ENCODE results near the gene LSM2.

LSM2 gene

DNA sequence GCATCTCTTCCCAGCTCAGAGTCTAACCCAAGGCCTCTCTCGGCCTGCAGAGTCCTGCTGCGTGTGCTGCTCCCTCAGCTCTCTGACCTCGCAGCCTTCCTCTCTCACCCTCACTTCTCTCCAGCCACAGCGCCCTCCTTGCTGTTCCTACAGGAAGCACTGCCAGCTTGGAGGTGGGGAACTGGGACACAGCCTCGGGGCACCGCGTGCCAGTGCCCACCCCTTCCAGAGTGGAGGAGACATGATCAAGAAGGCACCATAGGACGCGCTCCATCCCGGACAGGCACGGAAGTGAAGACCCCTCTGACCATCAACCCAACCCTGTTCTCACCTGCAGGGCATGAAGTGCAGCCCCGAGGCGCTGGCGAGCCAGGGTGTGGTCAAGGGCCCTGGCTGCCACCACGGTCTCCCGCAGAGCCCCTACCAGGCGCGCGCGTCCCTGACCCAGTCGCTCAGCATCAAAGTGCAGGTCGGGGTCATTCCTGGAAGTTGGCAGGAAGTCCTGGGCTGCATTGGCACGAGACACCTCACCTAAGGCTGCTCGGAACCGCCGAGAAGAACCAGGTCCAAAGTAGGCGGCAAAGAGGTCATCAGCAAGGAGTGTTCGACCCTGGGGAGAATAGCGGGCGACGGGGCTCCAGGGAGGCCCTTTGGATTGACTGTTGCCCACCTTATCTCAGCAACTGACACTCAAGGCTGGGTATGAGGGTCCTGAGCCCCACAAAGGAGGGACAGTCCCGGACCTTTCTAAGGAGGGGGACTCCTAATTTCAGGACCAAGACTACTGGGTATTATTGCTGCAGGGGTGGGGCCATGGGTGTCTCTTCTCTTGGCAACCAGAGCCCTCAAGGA lies 30.9 kb downstream of the LSM2 start:
- DNase-seq, result no peak

DNA sequence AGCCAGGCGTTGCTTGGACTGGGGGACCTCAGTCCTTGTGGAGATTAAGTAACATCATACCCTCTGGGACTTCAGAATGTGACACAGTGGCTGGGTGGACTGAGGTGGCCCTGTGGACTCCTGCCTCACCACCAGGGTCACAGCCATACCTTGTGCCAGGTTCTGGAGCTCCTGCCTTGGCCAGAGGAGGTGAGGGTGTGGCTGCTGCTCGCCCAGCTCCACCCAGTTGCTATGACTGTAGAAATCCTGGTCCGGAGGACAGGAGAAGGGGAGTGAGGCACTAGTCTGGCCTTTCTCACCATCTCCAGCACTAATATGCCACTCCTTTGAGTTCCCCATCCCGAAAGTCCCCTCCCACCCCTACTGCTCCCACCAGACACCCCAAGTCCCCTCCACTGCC lies 31.6 kb downstream of the LSM2 start:
- no peak for DNase-seq

DNA sequence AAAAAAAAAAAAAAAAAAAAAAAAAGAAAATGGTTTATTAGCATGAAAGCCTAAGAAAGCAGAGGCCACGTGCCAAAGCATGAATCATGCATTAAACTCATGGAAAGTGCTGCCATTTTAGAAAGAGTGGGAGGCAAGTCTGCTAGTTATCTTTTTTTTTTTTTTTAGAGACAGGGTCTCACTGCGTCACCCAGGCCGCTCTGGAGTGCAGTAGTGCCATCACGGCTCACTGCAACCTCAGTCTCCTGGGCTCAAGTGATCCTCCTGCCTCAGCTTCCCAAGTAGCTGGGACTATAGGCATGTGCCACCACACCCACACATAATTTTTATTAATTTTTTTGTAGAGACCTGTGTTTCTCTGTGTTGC lies 34.8 kb downstream of the LSM2 start:
- DNase-seq, result peak; percentile 33

DNA sequence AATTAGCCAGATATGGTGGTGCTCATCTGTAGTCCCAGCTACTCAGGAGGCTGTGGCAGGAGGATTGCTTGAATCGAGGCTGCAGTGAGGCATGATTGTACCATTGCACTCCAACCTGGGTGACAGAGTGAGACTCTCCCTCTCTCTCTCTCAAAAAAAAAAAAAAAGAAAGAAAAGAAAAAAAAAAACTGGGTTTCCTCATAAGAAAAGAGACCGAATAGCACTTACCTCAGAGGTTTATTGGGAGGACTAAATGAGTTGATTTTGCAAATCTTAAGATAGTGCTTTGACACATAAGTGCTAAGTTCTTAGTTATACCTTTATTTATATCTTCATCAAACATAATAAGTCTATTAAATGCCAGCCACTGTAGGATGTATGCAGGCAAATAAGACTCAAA lies 35.9 kb downstream of the LSM2 start:
- DNase-seq, result no peak

DNA sequence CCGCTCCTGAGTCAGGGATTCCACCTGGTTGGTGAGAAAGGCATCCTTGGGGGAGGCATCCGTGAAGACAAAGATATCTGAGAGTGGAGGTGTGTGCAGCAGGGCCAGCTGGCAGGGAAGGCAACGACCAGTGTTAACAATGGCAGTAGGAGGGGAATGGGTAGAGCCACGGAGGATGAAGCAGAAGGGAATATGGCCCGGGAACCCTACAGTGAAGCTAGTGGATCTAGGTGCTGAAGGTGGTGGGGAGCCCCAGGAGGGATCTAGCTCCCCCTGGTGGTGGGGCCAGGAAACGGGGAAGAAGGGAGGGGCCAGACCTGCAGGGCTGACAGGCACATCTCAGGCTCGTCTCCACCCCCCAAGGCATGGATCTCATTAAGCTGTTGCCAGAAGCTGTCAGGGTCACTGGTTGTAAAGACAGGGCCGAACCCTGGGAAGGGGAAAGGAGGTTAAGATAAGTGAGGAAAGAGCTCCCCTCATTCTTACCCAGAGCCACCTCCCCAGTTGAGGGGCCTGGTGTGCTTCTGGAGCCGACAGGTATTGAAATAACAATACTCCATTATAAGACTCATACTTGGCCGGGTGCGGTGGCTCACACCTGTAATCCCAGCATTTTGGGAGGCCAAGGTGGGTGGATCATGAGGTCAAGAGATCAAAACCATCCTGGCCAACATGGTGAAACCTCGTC lies 36.9 kb downstream of the LSM2 start:
- DNase-seq, result peak; percentile 65

DNA sequence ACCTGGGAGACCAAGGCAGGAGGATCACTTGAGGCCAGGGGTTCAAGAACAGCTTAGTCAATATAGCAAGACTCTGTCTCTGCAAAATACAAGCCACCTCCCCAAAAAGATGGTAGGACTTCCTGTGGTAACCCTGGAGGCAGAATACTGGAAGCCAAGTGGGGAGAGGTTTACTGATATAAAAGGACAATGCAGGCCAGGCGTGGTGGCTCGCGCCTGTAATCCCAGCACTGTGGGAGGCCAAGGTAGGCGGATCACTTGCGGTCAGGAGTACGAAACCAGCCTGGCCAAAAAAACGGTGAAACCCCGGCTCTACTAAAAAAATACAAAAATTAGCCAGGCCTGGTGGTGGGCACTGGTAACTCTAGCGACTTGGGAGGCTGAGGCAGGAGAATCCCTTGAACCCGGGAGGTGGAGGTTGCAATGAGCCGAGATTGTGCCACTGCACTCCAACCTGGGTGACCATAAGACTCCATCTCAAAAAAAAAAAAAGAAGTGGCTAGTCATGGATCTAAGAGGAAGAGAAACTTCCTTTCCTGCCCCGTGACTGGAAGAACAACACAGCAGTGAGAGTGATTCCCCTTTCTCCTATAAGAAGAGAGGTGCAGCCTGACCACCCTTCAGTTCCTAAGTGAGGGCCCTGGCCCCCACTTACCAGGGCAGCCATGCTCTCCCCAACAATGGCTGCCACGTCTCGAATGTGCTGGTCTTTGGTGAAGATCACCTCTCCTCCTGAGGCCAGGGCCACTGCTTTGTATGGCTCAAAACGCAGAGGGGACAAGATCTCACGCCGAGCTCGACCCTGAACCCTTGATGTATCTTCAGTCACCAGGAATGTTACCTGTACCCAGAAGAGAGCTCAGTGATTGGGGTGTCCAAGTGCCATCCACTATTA lies 38.2 kb downstream of the LSM2 start:
- DNase-seq, result no peak

DNA sequence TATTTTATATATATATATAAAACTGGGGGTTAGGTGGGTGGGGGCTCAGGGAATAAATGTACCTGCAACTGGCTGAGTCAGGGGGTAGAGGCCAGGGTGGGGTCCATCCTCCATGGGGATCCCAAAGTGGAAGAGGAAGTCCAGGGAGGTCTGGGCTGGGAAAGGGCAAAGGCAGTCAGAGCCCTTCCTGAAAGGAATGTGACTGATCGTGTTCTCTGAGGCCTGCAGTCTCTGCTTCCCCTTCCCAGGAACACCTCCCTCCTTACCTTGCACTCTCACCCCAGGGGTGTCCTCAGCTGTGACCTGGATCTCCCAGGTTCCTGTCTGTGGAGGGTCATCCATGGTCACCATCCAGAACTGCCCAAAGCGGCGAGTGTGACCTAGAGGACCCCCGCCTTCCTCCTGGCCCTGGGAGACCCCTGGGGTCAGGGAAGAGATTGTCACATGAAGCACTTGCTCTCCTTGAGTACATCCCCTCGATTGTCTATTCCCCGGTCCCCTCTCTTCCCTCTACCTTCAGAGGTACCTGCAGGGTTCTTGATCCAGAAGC lies 39.6 kb downstream of the LSM2 start:
- no peak for DNase-seq

DNA sequence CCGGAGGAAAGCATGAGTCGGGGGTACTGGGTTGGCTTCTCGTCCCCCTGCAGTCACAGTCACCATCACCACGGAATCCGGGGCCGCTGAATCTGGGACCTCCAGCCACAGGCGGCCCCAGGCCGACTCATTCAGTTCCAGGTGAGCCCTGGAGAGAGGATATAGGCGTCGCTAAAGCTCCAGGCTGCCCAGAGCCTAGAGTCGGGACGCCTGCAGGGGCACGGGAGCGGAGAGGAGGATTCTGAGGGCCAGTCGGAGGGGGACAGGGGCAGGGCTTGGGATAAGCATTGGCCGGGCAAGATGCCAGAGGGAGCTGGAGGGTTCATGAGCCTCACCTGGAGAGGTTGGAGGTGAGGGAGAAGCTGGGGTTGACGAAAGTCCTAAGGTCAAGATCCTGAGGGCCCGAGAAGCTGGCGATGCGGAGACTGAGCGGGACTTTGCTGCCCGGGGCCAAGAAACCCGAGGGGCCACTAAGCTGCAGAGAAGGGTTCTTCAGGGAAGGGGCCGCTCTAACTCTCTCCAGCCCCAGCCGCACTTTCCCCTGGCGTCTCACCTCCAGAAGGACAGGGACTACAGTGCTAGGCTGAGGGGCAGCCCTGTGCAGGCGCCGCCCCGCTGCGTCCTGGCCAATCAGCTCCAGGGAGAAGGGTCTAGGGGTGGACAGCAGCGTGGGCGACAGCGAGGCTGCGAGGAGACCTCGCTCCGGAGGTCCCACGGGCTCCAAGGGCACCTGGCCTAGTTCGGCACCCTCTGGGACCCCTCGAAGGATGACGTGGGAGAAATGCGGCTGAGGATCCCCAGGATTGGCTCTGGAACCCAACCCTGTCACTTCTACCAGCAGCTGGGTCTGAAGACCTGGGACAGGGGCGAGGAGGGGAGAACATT lies 40.6 kb downstream of the LSM2 start:
- DNase-seq, result no peak

DNA sequence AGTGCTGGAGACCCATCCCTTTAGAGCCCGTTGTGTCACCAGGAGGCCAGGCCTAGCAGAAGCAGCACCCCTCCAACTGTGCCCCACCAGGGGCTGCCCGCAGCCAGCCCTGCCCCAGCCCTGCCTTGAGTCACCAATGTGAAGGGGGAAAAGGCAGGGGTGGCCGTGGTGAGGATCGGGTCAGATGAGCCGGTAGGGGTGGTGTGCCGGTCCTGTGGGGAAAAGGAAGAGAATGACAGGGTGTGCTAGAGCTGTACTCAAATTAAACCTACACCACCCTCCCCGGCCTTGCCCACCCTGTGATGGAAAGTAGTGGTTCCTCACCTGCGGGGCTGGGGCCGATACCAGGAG lies 41.2 kb downstream of the LSM2 start:
- DNase-seq, result no peak

DNA sequence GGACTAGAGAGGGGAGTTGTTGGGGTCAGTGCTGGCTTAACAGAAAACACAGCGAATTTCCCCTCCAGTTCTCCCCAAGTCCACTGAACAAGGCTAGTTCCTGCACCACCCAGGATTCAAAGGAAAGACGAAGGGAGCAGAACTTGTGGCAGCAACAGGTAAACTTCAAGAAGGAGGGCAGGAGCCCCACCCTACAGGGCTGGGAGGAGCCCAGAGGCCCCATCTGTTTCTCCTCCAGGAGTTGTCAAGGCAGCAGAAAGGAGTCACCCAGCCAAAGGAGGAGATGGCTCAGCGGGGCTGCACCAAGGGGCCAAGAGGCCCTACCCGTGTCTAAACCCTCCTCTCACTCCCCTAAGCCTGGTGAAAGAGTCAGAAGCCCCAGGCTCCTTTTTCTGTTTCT lies 42.6 kb downstream of the LSM2 start:
- no peak for DNase-seq

DNA sequence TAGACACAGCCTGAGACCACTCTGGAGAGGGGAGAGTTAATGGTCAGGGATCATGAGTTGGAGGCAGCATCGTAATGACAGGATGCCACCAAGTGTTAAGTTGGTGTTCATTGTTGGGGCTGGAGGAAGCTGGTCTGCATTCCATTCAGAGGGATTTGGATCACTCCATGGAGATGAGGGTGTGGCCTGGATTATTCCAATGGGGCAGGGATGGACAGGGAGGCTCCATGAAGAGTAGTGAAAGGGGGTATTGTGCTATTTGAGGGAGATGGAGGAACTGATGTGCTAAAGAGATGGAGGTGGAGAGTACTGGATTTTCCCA lies 43.2 kb downstream of the LSM2 start:
- peak; percentile 62 for DNase-seq

DNA sequence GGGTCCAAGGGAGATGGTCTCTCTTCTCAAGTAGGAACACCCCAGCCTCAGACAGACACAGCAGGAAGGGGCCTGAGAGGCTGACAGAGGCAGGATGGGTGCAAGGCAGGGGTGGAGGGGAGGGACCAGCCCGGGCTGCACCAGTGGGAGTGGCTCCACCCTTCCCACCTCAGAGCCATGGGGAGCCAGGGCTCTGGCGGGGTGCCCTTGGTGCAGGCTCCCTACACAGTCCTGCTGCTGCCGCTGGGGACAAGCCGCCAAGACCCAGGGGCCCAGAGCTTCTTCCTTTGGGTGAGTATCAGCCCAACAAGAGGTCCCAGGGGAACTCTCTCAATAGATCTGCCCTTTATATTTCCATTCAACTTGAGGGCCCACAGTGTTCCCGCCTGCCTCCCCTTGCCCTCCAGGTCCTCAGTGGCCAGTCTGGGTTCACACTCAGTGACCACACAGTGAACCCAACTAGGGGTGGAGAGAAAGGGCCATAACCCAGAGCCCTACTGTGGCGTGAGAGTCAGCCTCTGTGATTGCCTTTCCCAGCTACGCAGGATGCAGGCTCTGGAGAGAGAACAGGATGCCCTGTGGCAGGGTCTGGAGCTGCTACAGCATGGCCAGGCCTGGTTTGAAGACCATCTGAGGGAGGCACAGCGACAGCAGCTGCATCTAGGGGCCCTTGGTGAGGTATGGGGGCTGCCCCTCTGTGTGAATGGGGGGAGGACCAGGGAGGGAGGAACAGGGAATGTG lies 43.7 kb downstream of the LSM2 start:
- DNase-seq, result no peak

DNA sequence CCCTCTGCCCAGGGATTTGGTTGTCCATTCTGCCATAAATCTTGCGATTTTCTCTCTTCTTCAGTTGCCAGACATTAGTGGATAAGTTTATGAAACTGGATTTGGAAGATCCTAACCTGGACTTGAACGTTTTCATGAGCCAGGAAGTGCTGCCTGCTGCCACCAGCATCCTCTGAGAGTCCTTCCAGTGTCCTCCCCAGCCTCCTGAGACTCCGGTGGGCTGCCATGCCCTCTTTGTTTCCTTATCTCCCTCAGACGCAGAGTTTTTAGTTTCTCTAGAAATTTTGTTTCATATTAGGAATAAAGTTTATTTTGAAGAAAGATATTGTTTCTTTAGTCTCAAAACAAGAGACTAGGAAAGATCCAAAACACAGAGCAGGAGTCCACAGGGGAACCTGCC lies 44.4 kb downstream of the LSM2 start, which contains the start of gene SAPCD1:
SAPCD1 (plus strand) TSS at position 301 of the 400 bp plus-strand sequence. CDS start 399 bp downstream, outside the sequence.
- DNase-seq, result no peak

DNA sequence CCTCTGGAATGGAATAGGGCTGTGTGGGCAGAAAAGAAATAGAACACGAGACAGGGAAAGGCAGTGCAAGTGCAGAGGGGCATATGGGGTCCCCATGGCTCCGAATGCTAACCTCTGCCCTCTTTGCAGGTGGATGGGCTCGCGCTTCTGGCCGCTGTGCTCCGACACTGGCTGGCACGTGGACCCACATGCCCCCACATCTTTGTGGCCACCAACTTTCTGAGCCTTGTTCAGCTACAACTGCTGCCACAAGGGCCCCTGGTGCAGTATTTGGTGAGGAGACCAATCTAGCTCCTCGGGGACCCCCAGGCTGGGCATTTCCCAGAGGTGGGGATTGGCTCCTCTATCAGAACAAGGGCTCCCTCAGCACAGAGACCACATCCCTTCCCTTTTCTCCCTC lies 45.4 kb downstream of the LSM2 start:
- no peak for DNase-seq

DNA sequence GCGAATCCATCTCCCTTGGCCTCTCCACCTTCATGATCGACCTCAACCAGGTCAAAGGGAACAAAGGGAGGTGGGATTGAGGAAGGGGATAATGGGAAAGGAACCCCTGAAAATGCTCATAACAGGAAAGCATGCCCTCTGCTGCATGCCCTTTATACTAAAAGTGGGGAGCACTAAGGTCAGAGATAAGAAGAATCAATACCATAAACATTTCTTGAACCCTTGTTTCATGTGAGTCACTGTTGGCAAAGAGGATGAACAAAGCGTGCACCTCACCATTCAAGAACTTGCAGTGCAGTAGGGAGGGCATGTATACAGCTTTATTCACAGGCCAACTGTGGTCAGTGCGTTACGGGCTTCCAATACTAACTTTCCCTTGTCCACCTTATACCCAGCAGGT lies 46.0 kb downstream of the LSM2 start:
- no peak for DNase-seq

DNA sequence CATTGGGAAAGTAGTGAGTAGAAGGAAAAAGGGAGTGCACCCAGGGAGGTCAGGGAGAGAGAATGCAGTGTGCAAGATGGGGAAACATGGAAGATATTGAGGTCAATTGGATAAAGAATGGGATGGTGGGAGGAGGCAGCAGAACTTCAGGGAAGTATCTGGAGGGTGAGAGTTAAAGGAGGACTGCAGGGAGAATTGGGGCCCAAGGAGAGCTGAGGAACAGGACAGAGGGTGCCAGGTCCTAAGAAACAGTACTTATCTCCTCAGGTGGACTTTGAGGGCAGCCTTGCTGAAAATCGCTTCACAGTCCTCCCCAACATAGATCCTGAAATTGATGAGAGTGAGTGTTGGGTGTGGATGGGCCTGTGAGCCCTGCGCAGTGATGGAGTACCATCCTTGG lies 48.5 kb downstream of the LSM2 start:
- no peak for DNase-seq

DNA sequence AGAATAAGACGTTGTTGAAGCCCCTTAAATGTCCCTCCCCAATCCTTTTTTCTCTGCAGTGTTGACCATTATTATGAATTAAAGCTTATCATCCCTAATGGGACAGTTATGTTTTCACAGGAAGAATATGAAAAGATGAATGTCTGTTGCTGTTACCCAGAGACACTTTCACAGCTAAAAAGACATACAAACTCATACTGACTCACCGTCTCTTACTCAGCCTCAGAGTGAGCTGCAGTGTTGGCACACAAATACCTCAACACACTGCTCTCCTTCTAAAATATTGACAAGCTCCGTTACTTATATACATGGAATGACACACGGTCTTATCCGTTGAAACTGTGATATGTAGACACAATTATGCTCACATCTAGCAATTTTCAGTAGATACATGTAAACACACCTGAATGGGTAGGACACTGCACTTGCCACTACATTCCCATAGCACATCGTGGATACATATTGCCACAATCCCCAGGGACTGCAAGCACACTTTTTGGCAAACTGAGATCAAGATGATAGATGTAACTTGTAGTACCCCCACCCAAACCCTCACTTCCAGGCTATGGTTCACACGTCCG lies 53.9 kb downstream of the LSM2 start:
- DNase-seq, result peak; percentile 80

DNA sequence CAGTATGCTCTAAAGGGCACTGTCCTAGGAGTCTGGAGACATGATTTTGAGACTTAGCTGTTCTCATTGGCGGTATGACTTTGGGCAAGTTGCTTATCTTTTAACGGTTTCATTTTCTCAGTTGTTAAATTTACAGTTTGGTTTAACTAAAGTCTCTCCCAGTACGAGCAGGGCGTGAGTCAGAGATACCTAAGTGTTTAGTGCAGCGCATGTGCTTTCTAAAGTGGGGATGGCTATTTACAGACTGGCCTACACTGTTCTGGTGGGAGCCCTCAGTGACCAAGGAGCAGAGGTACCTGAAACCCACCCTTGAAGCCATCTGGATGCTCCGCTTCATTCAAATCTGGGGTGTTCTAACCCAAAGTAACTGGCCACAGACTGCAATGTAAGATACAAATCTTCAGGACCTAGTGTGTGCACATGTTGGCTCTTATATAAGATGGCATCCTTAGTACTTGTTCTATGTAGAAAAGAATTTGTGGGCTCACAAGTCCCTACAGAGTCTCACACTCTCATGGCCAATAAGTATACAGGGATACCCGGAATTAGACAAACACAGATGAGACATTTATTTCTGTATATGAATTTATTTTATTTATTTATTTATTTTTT lies 56.2 kb downstream of the LSM2 start:
- DNase-seq, result peak; percentile 65

DNA sequence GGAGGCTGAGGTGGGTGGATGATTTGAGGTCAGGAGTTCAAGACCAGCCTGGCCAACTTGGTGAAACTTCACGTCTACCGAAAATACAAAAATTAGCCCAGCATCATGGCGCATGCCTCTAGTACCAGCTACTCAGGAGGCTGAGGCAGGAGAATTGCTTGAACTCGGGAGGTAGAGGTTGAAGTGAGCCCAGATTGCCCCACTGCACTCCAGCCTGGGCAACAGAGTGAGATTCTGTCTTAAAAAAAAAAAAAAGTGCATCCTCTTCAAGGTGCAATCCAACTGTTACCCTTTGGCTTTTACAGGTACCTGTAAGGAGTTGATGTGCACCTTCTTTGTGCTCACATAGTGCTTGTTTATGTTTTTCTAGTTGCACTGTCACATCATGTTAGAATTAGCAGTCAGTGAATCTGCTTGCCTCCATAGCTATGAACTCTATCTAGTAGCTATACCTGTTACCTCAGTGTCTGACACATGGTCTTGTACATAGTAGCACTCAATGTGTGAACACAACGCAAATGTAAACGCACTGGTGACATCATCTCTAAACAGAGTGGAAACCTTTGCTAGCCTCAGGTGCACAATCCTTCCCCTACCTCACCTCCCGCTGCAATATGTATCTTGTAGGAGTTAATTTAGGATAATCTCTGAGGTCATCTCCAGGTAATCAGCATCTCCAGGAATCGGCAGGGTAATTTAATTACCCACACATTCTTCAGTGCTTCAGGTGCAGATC lies 57.3 kb downstream of the LSM2 start:
- DNase-seq, result no peak
